Brain pericyte (primary cell): Measurements from ENCODE around the gene ADAM21.
"Not testable (repeated sequence)": the region's sequence is repeated elsewhere in the genome, so short reads cannot be mapped to it uniquely, and the experiment has no call there.

Experiments used
- DNase-seq: peaks from one replicate; pipeline ENCODE4 v3.0.0-alpha.2; 2012; ENCODE audit warnings: low read depth, low spot score

ADAM21 gene

GRCh38 chr14:70477356-70478105, 25.6 kb downstream of the ADAM21 start:
- not testable (repeated sequence) for DNase-seq

GRCh38 chr14:70489579-70490200, 37.7 kb downstream of the ADAM21 start:
- no peak for DNase-seq

- no peak for DNase-seq
These were observed 46.2 kb downstream of the ADAM21 start for GRCh38 chr14:70498191-70498590.
